ENCODE results near the gene CSNK1E. TPM values are rescaled to one million over a fixed set of nuclear protein-coding genes. Genes with fewer than 3 reads are reported as not detected.

CSNK1E gene
- total and polyA plus RNA-seq, 2 of the 4 experiments (the other 2 are of a cell fraction), result 116 to 276 TPM

DNA sequence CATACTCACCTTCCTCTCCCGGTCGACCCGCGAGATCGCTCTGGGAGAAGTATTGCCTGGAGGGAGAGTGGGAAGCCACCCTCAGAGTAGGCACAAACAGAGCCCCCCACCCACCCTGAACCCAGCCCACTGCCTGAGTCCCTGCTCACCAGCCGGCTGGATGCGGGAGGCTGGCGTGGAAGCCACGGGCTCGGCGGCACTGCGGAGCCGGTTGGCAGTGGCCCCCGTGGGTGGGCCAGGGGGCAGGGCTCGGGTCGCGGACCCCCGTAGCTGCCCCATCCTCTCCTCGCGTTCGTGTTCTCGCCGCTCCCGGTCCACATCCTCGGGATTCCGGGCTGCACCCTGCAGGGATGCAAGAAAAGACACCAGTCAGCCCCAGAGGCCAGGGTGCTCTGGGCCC lies 23.0 kb downstream of the CSNK1E start:
- Histone ChIP-seq H3K4me2 (ENCODE audit: low read depth, low read length) (no peak overlapping the region), H3K14ac (replicated peaks; ENCODE audit: low read depth, low read length) (no peak overlapping the region), H2AK9ac (replicated peaks; ENCODE audit: low read depth, low read length, poor library complexity) (no peak overlapping the region), H4K91ac (ENCODE audit: insufficient read depth, low read depth, low read length) (no peak overlapping the region), H4K8ac (ENCODE audit: low read depth in 2 of 2, low read length in 2 of 2) (no peak overlapping the region), H4K5ac (ENCODE audit: low read depth, low read length) (no peak overlapping the region), H3K27ac (ENCODE audit: insufficient read depth, low read length) (no peak overlapping the region), H3K56ac (ENCODE audit: extremely low read depth, insufficient read depth, low read length) (no peak overlapping the region), H3K36me3 (ENCODE audit: control insufficient read depth, insufficient read depth, low read length) (peaks cover 91% of the 10 kb centered on the region), H2BK15ac (ENCODE audit: low read depth, low read length) (no peak overlapping the region), H3K9ac (ENCODE audit: low read depth, low read length) (no peak overlapping the region), H3K23ac (ENCODE audit: low read depth, low read length) (no peak overlapping the region), H3K27me3 (ENCODE audit: control insufficient read depth, insufficient read depth, low read length) (no peaks in the 10 kb centered on the region), H2BK120ac (ENCODE audit: low read depth, low read length) (no peak overlapping the region), H2AFZ (replicated peaks; ENCODE audit: low read length, poor library complexity) (no peak overlapping the region), H2BK20ac (ENCODE audit: low read depth, low read length) (no peak overlapping the region), H3K18ac (ENCODE audit: low read depth, low read length) (no peak overlapping the region), H3K4me3 (ENCODE audit: insufficient read depth, low read depth, low read length) (no peak overlapping the region), H2AK5ac (ENCODE audit: low read depth, low read length) (no peak overlapping the region), H3K4ac (ENCODE audit: low read depth, low read length) (no peak overlapping the region), H3K4me1 (ENCODE audit: control insufficient read depth, insufficient read depth, low read length) (peaks cover 3% of the 10 kb centered on the region; the same call in 1 of the 2 replicates), H4K20me1 (ENCODE audit: insufficient read depth, low read length) (peaks cover 82% of the 10 kb centered on the region), H3K9me3 (ENCODE audit: control insufficient read depth, insufficient read depth, low read length) (no peaks in the 10 kb centered on the region), H3K9me1 (ENCODE audit: insufficient read depth, low read length) (no peaks in the 10 kb centered on the region), H2BK5ac (ENCODE audit: low read depth, low read length, poor library complexity, severe bottlenecking) (no peak overlapping the region), H3K79me1 (ENCODE audit: low read depth in 1 of 2, low read length in 2 of 2) (peaks cover 24 to 89% of the 10 kb centered on the region in 2 experiments)
- POLR2A ChIA-PET (ENCODE audit: unreplicated experiment), result no interaction called here
- in situ Hi-C loops (cut with MboI; ENCODE audit: low sequenced_read_pairs) (no loop called here), dilution Hi-C loops (cut with HindIII; ENCODE audit: low sequenced_read_pairs, unreplicated experiment) (no loop called here), intact Hi-C loops (cut with micrococcal nuclease) (no loop called here)
- no peak for DNase-seq
- CTCF ChIA-PET, result no interaction called here
- TF ChIP-seq BHLHE40 (IDR thresholded peaks at IDR 0.05; ENCODE audit: low read depth, low read length) (no peak), FOS (IDR thresholded peaks at IDR 0.05; ENCODE audit: low read depth, low read length) (no peak), SMC3 (IDR thresholded peaks at IDR 0.05; ENCODE audit: low read depth, low read length) (no peak), CEBPB (IDR thresholded peaks at IDR 0.05; ENCODE audit: low read depth, low read length) (no peak)
- TF ChIP-seq, protein P1, sequence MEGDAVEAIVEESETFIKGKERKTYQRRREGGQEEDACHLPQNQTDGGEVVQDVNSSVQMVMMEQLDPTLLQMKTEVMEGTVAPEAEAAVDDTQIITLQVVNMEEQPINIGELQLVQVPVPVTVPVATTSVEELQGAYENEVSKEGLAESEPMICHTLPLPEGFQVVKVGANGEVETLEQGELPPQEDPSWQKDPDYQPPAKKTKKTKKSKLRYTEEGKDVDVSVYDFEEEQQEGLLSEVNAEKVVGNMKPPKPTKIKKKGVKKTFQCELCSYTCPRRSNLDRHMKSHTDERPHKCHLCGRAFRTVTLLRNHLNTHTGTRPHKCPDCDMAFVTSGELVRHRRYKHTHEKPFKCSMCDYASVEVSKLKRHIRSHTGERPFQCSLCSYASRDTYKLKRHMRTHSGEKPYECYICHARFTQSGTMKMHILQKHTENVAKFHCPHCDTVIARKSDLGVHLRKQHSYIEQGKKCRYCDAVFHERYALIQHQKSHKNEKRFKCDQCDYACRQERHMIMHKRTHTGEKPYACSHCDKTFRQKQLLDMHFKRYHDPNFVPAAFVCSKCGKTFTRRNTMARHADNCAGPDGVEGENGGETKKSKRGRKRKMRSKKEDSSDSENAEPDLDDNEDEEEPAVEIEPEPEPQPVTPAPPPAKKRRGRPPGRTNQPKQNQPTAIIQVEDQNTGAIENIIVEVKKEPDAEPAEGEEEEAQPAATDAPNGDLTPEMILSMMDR (conservative IDR thresholded peaks at IDR 0.05; ENCODE audit: low read depth, low read length), result no peak
- TF ChIP-seq, protein P2, sequence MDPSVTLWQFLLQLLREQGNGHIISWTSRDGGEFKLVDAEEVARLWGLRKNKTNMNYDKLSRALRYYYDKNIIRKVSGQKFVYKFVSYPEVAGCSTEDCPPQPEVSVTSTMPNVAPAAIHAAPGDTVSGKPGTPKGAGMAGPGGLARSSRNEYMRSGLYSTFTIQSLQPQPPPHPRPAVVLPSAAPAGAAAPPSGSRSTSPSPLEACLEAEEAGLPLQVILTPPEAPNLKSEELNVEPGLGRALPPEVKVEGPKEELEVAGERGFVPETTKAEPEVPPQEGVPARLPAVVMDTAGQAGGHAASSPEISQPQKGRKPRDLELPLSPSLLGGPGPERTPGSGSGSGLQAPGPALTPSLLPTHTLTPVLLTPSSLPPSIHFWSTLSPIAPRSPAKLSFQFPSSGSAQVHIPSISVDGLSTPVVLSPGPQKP (IDR thresholded peaks at IDR 0.05; ENCODE audit: borderline replicate concordance, low read depth, low read length), result no peak
- ATAC-seq (ENCODE audit: low read depth), result no peak
- WGBS, 2 experiments (ENCODE audit: extremely low coverage in 2 of 2, insufficient read length in 1 of 2), result 96% methylated on average over 20 of the region's 26 CpGs; no CpG with 5 or more reads in 1 of the 2 experiments
- BruUV-seq (replicated peaks), result no TSS peak

Measured in IMR-90 (cell line).